Ectodermal cell (in vitro differentiated cells): Measurements from ENCODE around the gene ARFRP1.
"Not testable (repeated sequence)": the region's sequence is repeated elsewhere in the genome, so short reads cannot be mapped to it uniquely, and the experiment has no call there.

Experiments used
- H3K27ac ChIP-seq: 2 replicates; pipeline ENCODE4 v1.7.0; 2013; ENCODE audit warnings: mild to moderate bottlenecking, low read depth, low read length; ENCODE audit not compliant: insufficient read depth, poor library complexity, severe bottlenecking
- H3K27me3 ChIP-seq: 2 replicates; pipeline ENCODE4 v1.7.0; 2013; ENCODE audit warnings: mild to moderate bottlenecking, low read length; ENCODE audit not compliant: insufficient read depth, control insufficient read depth, poor library complexity, severe bottlenecking
- H3K36me3 ChIP-seq: one replicate; pipeline ENCODE4 v1.7.0; 2013; ENCODE audit warnings: low read length; ENCODE audit not compliant: control insufficient read depth, insufficient read depth
- H3K4me1 ChIP-seq: one replicate; pipeline ENCODE4 v1.7.0; 2013; ENCODE audit warnings: low read length; ENCODE audit not compliant: control insufficient read depth, insufficient read depth
- H3K4me3 ChIP-seq: 2 replicates; pipeline ENCODE4 v1.7.0; 2013; ENCODE audit warnings: low read depth, low read length, control low read depth; ENCODE audit not compliant: insufficient read depth
- H3K9me3 ChIP-seq: 2 replicates; pipeline ENCODE4 v1.7.0; 2013; ENCODE audit warnings: mild to moderate bottlenecking, low read length, moderate library complexity; ENCODE audit not compliant: control insufficient read depth
- WGBS, 2 experiments: methylation state at CpG; one replicate each; pipeline ENCODE4 v1.1.7; 2013; ENCODE audit warnings: missing lambda C conversion rate in 2 of 2; 5-methylcytosine and 5-hydroxymethylcytosine counted together

Gene ARFRP1

DNA sequence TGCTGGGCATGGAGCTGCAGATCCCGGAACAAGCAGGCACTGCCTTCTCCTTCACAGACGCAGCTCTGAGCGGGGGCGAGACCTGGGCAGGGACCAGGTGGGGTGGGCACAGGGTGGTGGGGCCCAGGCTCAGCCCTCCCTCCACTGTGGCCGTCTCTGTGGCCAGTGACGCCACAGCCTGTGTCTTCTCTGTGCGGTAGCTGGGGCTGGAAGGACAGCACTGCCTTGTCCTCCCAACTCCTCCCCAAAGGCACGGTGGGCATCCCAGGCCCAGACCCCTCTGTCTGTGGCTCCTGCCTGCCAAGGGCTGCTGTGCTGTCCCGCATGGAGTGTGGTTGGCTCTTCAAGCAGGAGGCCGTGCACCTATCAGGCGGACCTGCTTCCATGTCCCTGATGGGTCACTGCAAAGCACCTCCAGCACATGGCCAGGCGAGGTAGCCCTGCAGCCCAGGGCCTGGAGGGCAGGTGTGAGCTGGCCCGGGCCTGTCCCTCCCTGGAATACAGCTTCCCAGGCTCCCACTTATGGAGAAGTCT is 26.1 kb downstream of the ARFRP1 start:
- Histone ChIP-seq H3K4me1 (no peaks in the 10 kb centered on the region), H3K4me3 (no peak overlapping the region), H3K9me3 (no peaks in the 10 kb centered on the region), H3K27ac (no peak overlapping the region), H3K36me3 (no peaks in the 10 kb centered on the region), H3K27me3 (no peaks in the 10 kb centered on the region)
- WGBS, 2 experiments: 95% methylated on average over 13 of the region's 13 CpGs

DNA sequence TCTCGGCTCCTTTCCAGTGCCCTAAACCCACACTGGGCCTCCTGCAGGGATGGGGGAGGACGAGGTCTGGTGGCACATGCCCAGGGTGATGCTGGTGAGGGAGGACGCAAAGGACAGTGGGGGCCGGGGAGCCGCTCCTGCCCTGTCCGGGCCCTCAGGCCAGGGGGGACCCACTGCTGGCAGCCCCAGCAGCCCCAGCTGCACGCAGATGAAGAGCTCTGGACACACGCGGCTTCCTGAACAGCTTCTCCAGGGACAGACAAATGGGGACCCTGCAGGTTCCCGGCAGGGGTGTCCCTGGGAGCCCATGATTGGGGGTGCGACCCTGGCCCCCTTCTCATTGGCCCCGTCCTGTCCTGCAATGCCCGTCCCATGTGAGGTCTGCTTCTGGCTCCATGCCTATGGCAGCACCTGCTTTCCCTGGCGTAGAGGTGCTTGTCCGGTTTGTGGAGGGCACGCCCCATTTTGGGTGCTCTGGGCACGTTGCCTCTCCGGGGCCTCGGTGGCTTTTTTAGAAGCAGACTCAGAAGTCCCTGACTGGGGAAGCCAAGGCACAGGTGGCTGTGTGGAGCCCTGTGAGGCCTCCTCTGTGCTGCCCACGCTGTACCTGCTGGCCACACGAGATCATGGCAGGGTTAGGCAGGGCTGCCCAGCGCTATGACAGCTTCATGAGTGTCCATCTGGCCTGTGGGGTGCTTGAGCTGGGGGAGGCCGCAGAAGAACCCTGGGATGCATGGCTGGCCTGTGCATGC is 26.7 kb downstream of the ARFRP1 start:
- Histone ChIP-seq H3K27me3 (no peaks in the 10 kb centered on the region), H3K4me3 (no peak overlapping the region), H3K36me3 (no peaks in the 10 kb centered on the region), H3K4me1 (no peaks in the 10 kb centered on the region), H3K9me3 (no peaks in the 10 kb centered on the region), H3K27ac (no peak overlapping the region)
- 95 to 96% methylated on average over 23 of the region's 23 CpGs for WGBS, 2 experiments

DNA sequence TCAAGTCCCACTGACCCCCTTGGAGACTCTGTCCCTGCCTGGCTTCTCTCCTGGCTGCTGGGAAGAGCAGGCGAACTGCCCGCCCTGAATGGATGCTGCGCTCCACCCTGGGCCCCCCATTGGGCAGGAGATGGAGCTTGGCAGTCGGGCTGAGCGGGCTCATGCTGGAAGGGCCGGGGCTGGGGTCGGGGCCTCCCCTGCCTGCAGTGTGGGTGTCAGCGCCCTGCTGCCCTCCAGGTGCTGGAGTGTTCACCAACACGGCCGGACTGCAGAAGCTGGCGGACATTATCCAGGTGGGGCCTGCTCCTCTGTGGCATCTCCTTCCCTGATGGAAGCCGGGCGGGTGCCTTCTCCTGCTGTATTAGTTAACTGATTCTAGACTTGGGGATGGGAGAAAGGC is 27.3 kb downstream of the ARFRP1 start:
- 91 to 94% methylated on average over 13 of the region's 13 CpGs for WGBS, 2 experiments

DNA sequence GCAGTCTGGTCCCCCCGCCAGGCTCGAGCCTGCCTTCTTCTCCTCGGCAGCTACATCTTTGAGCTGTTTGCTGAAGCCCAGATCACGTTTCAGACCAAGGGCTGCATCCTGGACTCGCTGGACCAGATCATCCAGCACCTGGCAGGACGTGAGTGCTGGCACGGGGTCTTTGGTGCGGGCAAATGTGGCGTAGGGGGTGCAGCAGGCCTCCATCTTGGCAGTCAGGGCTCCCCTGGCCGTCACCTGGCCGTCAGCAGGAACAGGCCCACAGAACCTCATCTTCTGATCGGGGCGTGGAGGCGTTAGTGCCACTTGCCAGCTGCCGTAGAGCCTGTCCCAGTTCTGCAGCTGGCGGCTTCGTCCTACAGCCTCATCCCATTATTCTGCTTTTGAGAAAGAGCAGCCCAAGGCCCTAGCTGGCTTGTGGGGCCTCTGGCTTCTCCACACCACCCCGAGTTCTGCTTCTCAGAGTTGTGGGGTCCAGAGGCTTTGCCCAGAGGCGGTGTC is 27.9 kb downstream of the ARFRP1 start:
- 93 to 95% methylated on average over 19 of the region's 19 CpGs for WGBS, 2 experiments

More for the DNA sequence above, 27.3 kb downstream of the ARFRP1 start:
- Histone ChIP-seq H3K27me3 (no peaks in the 10 kb centered on the region), H3K4me3 (no peak overlapping the region), H3K4me1 (no peaks in the 10 kb centered on the region), H3K9me3 (no peaks in the 10 kb centered on the region), H3K27ac (no peak overlapping the region), H3K36me3 (no peaks in the 10 kb centered on the region)

DNA sequence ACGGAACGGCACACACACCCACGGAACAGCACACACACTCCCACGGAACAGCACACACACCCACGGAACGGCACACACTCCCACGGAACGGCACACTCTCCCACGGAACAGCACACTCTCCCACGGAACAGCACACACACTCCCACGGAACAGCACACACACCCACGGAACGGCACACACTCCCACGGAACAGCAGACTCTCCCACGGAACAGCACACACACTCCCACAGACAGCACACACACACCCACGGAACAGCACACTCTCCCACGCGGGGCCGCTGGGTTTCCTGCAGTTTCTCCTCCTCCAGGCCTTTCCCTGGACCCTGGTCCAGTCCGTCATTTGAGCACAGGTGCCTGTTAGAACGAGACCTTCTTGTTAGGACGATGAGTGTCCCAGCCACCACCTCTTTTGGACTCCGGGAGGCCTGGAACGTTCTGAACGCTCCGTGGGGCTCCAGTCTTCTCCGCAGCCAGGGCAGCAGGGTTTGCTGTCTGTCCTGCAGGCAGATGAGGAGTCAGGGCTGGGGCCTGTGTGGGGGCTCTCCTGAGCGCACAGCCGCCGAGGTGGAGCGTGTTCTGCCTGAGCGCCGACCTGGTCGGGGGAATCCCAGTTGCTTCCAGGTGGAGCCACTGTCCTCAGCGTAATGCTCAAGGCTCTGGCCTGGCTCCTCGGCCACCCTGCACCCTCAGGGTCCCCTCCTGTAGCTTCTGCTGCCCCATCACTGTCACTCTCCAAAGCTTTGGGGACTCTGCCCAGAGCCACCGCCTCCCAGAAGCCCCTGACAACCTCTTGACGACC is 28.9 kb downstream of the ARFRP1 start:
- 91% methylated on average over 38 of the region's 38 CpGs for WGBS, 2 experiments
- H3K36me3 ChIP-seq: no peaks in the 10 kb centered on the region

More for the DNA sequence above, 27.9 kb downstream of the ARFRP1 start:
- Histone ChIP-seq H3K4me3 (no peak overlapping the region), H3K4me1 (no peaks in the 10 kb centered on the region), H3K36me3 (no peaks in the 10 kb centered on the region), H3K27me3 (no peaks in the 10 kb centered on the region), H3K27ac (no peak overlapping the region), H3K9me3 (no peaks in the 10 kb centered on the region)

DNA sequence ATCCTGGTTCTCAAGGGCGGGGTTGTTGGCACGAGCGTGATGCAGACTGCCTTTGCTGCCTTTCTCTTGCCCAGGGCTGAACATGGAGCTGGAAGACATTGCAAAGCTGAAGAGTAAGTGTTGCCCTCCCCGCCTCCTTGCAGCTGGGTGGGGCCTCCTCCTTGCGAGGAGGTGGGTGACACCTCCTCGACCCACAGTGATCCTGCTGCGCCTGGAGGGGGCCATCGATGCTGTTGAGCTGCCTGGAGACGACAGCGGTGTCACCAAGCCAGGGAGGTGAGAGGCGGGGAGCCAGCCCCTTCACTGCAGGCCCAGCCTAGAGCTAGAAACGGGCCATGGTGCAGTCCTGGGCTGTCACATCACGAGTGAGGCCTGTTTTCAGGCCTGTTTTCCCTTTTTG is 29.7 kb downstream of the ARFRP1 start:
- no peaks in the 10 kb centered on the region for H3K9me3 ChIP-seq
- 91 to 92% methylated on average over 13 of the region's 13 CpGs for WGBS, 2 experiments
- no peaks in the 10 kb centered on the region for H3K4me1 ChIP-seq
- H3K27me3 ChIP-seq: no peaks in the 10 kb centered on the region
- H3K27ac ChIP-seq: no peak overlapping the region
- H3K4me3 ChIP-seq: no peak overlapping the region
- no peaks in the 10 kb centered on the region for H3K36me3 ChIP-seq

More for the DNA sequence above, 28.9 kb downstream of the ARFRP1 start:
- Histone ChIP-seq H3K4me3 (no peak overlapping the region), H3K27me3 (no peaks in the 10 kb centered on the region), H3K4me1 (no peaks in the 10 kb centered on the region), H3K27ac (no peak overlapping the region), H3K9me3 (no peaks in the 10 kb centered on the region)

DNA sequence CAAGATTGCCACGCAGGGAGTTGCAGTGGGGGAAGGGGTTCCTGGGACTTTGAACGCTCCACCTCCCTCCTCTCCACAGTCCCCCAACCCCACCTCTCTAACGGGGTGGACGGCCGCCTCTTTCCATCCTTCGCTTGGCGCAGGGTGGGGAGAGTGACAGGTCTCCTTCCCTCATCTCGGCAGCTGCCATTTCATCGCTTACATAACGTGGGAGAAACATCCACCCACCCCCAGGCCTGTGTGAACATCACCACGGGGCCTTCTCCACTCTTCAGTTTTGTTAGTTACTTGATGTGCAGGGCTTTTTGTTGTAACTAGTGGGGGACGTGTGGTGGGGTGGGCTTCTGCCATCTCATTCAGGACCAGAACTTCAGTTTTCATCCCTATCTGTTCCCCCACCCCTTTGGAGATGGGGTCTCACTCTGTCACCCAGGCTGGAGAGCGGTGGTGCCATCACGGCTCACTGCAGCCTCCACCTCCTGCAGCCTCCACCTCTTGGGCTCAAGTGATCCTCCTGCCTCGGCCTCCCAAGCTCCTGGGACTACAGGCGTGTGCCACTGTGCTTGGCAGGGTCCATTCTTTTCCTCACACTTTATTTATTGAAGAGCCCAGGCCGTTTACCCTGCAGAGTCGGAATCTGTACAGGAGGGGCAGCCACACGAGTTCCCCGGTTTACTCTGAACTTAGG is 32.0 kb downstream of the ARFRP1 start:
- WGBS, 2 experiments: 95% methylated on average over 20 of the region's 20 CpGs
- no peaks in the 10 kb centered on the region for H3K36me3 ChIP-seq

DNA sequence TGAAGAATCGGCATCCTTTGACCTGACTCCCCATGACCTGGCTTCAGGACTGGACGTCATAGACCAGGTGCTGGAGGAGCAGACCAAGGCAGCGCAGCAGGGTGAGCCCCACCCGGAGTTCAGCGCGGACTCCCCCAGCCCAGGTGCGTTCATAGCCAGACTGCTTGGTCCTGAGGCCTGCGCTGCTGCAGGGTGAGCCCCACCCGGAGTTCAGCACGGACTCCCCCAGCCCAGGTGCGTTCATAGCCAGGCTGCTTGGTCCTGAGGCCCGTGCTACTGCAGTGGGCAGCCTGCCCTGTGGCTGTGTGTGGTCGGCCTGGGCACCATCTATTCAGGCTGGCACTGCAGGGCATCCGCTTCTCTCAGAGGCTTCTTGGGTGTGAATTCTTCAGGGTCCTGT is 33.8 kb downstream of the ARFRP1 start:
- Histone ChIP-seq H3K36me3 (no peaks in the 10 kb centered on the region), H3K4me3 (no peak overlapping the region), H3K27me3 (no peaks in the 10 kb centered on the region), H3K27ac (no peak overlapping the region), H3K9me3 (no peaks in the 10 kb centered on the region), H3K4me1 (no peaks in the 10 kb centered on the region)
- 95 to 96% methylated on average over 14 of the region's 14 CpGs for WGBS, 2 experiments

More for the DNA sequence above, 32.0 kb downstream of the ARFRP1 start:
- Histone ChIP-seq H3K27ac (no peak overlapping the region), H3K4me3 (no peak overlapping the region), H3K4me1 (no peaks in the 10 kb centered on the region), H3K9me3 (no peaks in the 10 kb centered on the region), H3K27me3 (no peaks in the 10 kb centered on the region)

DNA sequence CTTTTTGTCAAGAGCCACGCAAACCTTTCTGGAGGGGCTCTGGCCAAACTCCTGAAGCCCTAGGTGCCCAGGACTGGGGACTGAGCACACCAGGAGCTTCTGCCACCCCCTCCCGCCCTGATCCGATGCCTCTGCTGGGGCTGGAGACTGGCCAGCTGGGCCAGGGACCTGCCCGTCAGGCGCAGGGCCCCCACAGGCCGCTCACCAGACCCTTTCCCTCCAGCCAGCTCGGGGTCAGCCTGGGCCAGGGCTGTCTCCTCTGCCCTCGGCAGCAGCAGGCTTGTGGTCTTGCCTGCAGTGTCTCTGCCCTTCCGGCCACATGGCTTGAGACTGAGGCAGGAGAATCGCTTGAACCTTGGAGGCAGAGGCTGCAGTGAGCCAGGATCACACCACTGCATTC is 35.1 kb downstream of the ARFRP1 start:
- Histone ChIP-seq H3K9me3 (no peaks in the 10 kb centered on the region), H3K36me3 (no peaks in the 10 kb centered on the region), H3K4me1 (no peaks in the 10 kb centered on the region), H3K27me3 (no peaks in the 10 kb centered on the region), H3K4me3 (no peak overlapping the region), H3K27ac (no peak overlapping the region)
- WGBS, 2 experiments: 93 to 96% methylated on average over 10 of the region's 10 CpGs

DNA sequence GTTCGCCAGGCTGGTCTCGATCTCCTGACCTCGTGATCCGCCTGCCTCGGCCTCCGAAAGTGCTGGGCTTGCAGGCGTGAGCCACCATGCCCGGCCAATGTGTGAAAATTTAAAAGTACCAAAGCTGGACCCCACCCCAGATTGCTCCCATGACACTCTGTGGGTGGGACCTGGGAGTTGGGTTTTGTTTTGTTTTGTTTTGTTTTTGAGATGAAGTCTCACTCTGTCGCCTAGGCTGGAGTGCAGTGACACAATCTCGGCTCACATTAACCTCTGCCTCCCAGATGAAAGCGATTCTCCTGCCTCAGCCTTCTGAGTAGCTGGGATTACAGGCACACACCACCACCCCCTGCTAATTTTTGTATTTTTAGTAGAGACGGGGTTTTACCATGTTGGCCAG is 36.1 kb downstream of the ARFRP1 start:
- H3K27ac ChIP-seq, H3K9me3 ChIP-seq, H3K4me3 ChIP-seq, H3K27me3 ChIP-seq, H3K4me1 ChIP-seq, H3K36me3 ChIP-seq: not testable (repeated sequence)
- 94 to 96% methylated on average over 12 of the region's 12 CpGs for WGBS, 2 experiments
